HG03565 (cell line): ENCODE results near the gene CSNK2B.
"Not testable (repeated sequence)": the region's sequence is repeated elsewhere in the genome, so short reads cannot be mapped to it uniquely, and the experiment has no call there.

Source experiments
- ATAC-seq: cut with Tn5 transposase; IDR thresholded peaks from one replicate; pipeline ENCODE4 v1.9.1; 2021; ENCODE audit warnings: mild to moderate bottlenecking, moderate library complexity; ENCODE audit not compliant: unreplicated experiment

Gene CSNK2B

DNA sequence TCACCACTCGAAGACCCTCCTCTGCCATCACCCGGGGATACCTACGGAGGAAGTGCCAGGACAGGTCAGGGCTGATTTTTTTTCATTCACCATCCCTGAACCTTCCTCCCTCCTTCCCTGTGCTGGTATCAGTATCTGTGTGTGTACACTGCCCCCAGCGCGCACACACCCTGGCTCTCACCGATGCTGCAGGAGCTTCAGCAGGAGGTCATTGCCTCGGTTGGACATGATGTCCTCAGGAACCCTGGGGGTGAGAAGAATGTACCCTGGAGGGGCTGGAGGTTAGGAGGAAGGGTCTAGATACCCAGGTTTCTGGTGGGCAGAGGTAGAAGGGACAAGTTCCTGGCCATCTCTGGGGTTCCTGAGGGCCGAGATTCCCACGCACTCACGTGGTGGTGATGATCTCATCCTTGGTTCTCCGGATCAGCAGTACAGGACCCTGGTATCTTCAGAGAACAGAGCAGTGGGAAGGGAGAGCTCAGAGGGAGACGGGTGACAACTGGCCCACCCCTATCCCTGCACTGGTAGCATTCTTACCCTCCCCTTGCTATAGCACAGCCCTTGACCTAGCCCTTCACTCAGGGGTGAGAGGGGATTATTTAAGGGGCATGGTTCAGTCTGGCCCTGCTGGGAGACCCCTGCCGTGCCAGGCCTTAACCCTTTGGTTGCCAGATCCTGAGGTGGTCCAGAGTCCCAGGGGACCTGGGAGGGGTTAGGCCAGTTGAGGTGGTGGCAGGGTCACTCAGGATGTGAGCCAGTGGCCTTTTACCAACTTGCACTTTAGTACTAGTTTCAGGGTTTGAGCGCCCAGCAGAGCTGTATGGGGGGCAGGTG lies 22.2 kb downstream of the CSNK2B start:
- no peak for ATAC-seq

DNA sequence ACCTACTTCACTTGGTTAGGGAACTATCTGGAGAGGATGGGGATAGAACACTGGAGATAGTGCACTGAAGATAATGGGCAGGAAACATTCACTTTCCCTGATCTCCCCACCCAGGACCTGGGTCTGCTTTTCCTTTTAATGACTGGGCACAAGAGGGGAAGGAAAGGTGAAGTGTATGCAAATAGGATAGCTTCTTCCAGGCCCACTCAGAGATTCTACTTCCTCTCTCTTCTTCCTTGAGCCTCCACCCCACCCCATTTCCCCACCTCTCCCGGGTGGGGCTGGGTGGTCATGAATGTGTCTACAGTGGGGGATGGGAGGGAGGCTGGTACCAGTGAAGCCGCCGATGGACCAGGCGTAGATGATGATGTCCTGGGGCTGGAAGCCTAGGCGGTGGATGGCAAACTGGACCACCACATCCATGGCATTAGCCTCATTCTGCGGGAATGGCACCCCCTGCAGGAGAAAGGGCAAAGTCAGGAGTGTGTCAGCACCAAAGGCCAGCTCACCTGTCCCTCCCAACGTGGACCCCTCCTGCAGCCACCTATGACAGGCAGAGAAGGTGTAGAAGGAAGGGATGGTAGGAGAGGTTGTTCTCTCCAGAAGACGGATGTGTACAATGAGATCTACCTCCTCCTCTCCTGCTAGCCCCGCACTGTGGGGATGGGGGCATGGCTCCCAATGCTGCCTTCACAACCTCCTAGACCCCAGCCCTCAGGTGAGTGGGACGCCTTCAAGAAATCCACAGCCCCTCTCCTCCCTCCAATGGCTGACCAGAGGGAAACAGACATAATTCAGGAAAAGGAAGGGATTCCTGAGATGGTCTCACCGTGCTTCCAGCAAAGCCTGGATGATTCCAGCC lies 23.6 kb downstream of the CSNK2B start:
- no peak for ATAC-seq

- no peak for ATAC-seq
Observed at GRCh38 chr6:31690231-31691077, 24.6 kb downstream of the CSNK2B start.

GRCh38 chr6:31691078-31691463 lies 25.2 kb downstream of the CSNK2B start:
- no peak for ATAC-seq

- no peak for ATAC-seq
Observed at GRCh38 chr6:31691564-31692108, 25.8 kb downstream of the CSNK2B start.

- no peak for ATAC-seq
Observed at GRCh38 chr6:31692353-31692752, 26.5 kb downstream of the CSNK2B start.

DNA sequence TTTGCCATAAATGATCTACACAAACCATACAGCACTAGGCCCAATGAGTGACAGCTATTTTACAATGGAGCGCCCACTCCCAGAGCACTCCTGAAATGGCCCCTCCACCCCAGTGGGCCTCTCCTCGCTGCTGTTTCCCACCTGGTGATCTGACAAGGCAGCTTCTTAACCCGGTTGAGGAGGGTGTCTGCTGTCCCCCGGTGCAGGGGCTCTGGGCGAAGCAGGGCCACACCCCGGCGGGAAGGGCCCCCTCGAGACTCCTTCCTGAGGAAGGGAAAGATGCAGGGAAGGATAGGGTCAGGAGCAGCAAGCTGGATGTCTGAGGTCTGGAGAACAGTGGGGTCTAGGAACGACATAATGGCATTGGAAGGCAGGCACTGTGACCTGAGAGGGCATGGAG lies 27.0 kb downstream of the CSNK2B start:
- ATAC-seq: no peak

DNA sequence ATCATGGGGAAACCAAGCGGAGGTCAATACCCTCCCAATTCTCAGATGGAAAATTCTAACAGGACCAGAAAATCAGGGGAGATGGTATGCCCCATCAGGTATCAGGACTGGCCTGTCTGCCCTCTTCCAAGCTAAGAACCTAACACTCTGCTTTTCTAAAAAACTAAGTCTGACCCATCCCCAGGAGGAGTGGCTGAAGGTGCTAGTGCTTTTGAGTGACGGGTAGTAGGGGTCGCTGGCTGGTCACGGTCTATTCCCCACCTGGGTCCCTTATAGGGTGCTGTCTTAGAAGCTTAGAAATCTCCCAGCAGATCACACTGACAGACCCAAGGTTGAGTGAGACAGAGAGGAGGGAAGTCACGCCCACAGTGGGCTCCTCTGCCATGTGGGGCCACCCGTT lies 27.7 kb downstream of the CSNK2B start:
- no peak for ATAC-seq

DNA sequence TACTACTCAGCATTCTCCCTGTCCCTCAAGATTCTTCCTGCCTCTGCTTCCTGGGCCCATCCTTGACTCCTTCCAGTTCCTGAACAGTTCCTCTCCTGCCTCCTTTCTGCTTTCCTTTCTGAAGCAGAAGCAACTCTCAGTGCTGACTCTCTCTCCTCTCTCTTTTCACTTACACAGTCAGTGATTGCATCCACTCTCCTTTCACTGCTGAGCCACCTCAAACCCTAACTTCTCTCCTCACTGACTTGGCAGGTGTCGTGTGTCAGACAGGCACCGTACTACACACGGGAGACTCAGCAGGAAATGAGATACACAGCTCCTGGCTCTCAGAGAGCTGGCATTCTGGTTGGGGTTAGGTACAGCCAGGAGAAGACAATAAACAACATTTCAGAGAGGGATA lies 31.7 kb downstream of the CSNK2B start:
- no peak for ATAC-seq

- no peak for ATAC-seq
Observed at GRCh38 chr6:31700740-31701401, 35.0 kb downstream of the CSNK2B start.

DNA sequence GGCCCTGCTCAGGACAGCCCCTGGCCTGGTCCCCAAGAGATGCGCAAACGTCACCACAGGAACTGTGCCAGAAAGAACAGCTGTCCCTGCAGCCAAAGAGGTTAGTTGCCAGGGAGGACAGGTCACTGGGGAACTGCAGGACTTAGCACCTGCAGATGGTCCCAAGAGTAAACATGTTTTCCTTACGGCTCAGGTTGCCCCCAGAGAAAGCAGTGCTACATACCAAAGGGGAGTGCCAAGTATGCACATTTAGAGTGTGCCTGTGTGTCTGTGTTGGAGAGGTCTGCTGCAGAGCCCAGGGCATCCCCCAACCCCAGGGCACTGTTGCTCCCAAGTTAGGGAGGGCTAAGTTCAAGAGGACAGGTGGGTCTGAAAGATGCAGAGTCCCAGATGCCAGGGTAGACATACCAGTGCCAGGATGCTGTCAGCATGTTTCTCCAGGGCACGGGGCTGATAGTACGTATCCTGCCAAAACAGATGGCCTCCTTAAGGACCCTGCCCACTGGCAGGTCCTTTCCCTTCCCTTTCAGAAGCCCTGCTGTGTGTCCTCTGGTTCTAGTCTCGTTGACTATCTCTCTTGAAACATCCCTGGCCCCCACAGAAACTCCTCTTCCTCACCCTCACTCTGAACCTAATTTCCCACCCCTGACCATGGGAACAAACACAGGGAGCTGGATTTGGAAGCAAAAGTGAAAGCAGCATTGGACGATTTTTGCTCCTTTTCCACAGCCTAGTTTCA lies 36.0 kb downstream of the CSNK2B start:
- ATAC-seq: no peak

GRCh38 chr6:31702405-31702818 lies 36.5 kb downstream of the CSNK2B start:
- ATAC-seq: no peak

DNA sequence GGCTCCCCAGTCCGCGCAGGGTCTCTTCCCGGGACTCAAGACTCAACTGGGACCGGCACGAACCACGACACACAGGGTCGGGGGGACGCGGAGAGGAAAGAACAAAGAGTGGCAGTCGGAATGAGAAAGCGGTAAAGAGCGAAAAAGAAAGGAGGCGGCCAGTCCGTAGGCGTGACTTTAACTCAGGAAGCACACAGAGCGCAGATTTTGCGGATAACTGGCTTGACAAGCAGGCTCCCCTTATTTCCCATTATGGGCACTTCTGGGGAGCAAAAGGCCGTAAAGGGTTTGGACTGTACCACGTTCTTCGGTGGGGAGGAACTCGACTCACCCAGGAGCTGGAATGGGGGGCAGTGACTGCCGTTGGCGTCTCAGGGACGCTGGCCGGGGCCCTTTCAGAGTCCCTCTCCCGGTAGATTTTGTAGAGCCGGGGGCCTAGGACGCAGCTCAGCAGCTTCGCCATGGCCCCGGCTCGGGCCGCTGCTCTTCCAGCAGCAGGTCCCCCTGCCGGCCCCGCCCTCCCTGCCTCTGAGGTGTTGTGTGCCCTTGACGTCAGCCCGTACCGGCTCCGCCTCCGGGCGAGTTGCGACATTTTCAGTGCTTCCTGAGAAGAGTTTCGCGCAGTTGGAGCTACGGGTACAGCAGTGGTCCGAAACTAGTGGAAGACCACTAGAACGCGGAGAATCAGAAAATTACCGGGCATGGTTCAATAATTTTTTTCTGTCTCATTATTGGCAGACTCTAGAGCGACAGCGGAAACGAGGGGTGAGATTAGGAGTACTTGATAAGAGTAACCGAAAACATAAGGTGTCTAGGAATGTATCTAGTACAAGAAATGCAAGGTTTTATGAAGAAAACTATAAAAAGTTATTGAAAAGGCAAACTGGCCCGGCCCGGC lies 37.2 kb downstream of the CSNK2B start, which contains the start of gene ABHD16A:
Gene ABHD16A (minus strand): TSS at position 506 of the 898 bp plus-strand sequence. CDS start 43 bp downstream, at position 463.
- peak; percentile 80 for ATAC-seq

DNA sequence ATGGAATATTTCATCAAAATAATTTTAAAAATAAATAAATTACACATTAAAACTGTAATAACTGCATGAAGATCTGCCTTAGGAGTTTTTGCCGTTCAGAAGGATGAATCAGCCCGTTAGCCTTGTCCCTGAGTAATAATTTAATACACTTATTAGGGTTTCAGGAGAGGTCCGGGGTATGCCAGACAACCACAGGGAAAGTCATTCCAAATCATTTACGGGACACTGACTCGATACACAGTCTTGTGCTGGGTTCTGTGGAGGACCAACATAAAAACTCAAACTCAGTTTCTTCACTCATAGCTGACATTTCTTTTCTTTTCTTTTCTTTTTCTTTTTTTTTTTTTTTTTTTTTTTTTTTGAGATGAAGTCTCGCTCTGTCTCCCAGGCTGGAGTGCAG lies 40.1 kb downstream of the CSNK2B start:
- ATAC-seq: no peak

DNA sequence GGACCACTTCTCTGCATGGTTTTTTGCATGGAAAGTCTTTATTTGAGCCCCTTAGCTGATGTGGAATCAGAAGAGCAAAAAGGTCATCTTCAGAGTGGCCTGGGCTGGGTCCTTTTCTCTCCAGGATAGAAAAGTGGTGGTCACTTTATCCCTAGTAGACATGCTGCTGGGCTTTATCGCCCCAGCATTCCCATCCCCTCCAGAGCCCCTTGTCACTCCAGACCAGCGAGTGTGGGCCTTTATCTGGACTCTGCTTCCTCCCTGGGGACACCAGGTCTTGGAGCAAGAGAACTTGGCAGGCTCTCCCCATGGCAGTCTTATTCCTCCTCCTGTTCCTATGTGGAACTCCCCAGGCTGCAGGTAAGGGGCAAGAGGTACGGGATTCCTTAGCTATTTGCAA lies 40.7 kb downstream of the CSNK2B start, which contains the start of gene LY6G6F:
Gene LY6G6F (plus strand): TSS at position 268 of the 400 bp plus-strand sequence. CDS start 41 bp downstream, at position 309.
- ATAC-seq: no peak

DNA sequence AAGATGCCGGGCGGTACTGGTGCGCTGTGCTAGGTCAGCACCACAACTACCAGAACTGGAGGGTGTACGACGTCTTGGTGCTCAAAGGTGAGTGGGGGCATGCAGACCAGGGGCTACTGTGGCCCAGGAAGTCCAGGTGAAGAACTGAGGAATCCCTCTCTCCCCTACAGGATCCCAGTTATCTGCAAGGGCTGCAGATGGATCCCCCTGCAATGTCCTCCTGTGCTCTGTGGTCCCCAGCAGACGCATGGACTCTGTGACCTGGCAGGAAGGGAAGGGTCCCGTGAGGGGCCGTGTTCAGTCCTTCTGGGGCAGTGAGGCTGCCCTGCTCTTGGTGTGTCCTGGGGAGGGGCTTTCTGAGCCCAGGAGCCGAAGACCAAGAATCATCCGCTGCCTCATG lies 41.8 kb downstream of the CSNK2B start:
- ATAC-seq: no peak

GRCh38 chr6:31708224-31708623 lies 42.3 kb downstream of the CSNK2B start:
- no peak for ATAC-seq

- not testable (repeated sequence) for ATAC-seq
Observed at GRCh38 chr6:31709157-31709556, 43.3 kb downstream of the CSNK2B start.
